ENCODE measurements around the gene PLCG2.
"Not testable (repeated sequence)": the region's sequence is repeated elsewhere in the genome, so short reads cannot be mapped to it uniquely, and the experiment has no call there.

Gene PLCG2

GRCh38 chr16:81850197-81850944 lies 71.3 kb downstream of the PLCG2 start:
- DNase-seq: no peak

DNA sequence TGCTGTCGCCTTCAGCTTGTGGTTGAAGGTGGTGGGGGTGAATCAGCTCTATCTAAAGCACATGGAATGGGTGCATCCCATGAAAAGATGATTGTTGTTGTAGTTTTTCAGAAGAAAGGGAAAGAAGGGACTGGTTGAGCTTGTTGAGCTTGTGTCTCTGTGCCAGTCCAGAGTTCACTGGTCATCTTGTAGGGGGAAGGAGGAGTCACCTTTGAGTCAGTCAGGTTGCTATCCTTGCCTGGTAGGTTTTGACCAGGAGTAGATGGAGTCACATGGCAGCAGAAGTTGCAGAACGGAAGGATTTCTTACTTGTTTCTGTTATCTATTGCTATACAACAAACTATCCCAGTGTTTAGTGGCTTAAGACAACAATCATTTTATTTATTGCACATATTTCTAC lies 73.3 kb downstream of the PLCG2 start:
- DNase-seq: no peak

DNA sequence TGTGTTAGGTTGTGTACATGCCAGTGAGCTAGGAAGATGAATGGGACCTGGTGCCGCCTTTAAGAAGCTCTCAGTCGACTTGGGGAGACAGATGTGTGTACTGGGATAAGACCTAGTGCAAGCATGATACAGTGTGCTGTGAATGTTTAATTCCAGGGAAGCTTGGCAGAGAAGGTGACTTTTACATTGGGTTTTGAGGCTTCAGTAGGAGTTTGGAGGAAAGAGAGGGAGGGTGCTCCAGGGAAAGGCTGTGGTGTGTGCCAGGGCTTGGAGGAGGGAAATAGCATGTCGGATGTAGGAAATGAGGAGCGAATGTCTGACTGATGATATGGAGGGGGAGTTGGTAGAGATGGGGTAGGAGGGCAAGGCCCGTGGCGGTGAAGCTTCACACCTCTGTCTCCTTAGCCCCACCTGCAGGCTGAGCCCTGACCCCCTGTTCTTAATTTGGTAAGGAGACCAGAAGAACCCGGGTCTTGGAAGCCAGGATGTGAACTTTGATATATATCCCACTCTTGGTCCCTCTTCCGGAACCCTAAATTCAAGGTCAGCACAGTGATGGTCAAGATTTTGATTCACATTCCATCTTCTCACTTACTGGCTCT lies 76.6 kb downstream of the PLCG2 start:
- DNase-seq: no peak

GRCh38 chr16:81860287-81861266 lies 81.5 kb downstream of the PLCG2 start:
- no peak for DNase-seq

DNA sequence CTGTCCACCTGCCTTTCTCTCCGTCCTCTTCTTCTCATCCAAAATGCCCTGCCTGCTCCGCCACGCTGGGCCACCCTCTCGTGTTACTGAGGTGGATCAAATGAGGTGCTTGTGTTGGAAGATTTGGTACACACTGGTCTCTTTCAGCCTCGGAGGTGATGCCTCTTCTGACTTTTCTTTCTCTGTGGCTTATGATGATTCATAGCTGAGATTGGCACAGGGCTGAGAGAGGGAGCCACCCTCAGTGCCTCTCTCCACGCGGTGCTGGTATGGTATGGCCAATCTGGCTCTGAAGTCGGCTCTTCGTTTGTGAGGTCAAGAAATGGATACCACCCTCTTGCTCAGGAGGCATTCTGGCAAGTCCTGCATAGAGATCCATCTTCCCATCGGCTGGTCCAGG lies 82.4 kb downstream of the PLCG2 start:
- no peak for DNase-seq

- no peak for DNase-seq
Measured at GRCh38 chr16:81861915-81862314, 82.8 kb downstream of the PLCG2 start.

GRCh38 chr16:81863630-81864352 lies 84.7 kb downstream of the PLCG2 start:
- no peak for DNase-seq

- DNase-seq: no peak
Measured at GRCh38 chr16:81864646-81865382, 85.7 kb downstream of the PLCG2 start.

- DNase-seq: no peak
Measured at GRCh38 chr16:81866820-81867440, 87.8 kb downstream of the PLCG2 start.

- DNase-seq: no peak
Measured at GRCh38 chr16:81868057-81868748, 89.1 kb downstream of the PLCG2 start.

DNA sequence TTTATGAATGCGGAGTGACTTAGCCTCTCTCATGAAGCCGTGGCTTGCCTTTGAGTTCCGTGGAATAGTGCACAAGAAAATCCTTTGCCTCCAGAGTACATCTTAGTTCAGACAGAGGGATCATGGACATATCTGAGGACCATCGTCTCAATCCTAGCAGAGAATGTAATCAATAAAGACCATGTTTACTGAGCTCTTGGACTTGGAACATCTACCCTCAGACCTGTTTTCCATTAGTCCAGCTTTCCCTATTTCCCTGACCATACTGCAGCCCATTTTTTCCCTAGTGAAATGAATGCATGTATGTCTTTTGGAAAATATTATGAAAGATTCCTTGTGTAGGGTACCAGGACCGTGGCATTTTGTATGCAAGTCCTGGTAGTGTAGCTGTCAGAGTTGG lies 90.2 kb downstream of the PLCG2 start:
- no peak for DNase-seq

DNA sequence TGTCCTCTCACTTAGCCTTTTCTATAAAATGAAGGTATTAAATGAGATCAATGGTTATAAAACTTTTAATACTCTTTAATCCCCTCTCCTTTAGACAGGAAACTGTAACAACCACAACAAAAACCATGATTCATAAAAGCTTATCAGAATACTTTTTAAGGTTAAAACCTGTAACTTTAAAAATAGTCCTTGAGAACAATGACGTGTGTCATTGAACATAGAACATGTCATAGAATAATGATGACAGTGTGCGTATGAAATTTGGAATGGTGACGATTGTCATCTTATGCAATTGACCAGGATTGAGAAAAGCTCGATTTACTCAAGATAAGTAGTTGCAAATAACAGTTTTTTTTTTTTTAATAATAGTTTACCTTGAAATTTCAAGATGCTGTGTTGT lies 94.1 kb downstream of the PLCG2 start:
- DNase-seq: no peak

DNA sequence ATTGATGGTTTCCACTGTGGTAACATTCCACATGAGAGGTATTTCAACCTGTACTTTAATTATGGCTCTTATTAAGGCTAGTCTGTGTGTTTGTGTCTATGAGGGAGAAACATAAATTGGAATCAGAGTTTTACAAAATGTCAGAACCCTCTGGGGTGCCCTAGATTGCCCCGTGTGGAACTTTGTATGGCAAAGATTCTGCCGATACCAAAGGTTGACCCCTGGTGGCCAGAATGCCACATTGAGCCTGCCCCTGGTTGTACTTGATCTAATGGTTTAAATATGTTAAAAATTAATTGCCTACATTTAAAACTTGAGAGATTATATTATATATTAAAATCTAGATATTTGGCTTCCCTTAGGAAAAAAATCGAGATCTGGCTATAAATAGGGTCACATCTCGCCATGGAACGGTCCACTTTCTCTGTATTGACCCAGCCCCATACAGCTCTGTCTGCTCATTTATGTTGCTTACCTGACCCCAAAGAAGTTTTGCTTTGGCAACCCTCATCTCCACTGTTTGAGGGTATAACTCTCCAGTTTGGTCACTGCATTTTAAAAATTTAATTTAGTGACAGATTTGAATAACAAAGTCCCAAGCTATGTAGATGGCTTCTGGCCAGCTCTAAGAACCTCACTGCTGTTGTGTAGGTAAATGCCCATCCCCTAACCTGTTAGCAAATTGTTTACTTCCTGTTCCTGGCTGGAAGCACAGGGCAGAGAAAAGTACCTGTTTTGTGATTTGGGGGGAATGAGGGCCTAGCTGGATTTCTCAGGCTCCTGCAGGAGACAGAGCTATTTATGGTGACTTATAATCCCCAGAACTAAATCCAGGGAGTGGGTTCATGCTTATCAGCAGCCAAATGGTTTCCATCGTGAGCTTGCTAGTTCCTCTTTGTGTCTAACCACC lies 95.0 kb downstream of the PLCG2 start:
- peak; percentile 72 for DNase-seq

DNA sequence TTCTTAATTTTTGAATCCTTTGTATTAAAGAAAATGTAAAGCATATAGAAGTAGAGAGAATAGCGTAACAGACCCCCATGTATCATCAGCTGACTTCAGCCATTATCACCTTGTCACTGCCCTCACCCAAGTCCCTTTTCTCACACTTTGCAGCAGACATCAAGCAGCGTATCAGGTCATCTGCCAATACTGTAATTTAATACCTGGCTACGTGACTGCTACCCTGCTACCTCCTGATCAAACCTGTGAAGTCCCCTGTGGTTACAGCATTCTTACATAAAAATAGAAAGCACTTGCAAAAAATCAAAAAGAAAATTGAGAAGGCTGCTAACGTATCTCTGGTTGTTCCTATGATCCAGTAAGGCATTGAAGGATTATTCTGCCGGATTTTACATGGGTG lies 96.4 kb downstream of the PLCG2 start:
- no peak for DNase-seq

- DNase-seq: no peak
Measured at GRCh38 chr16:81876273-81876900, 97.3 kb downstream of the PLCG2 start.

- not testable (repeated sequence) for DNase-seq
Measured at GRCh38 chr16:81877490-81877889, 98.4 kb downstream of the PLCG2 start.

- DNase-seq: no peak
Measured at GRCh38 chr16:81878529-81878928, 99.4 kb downstream of the PLCG2 start.

GRCh38 chr16:81879625-81880024 lies 100.5 kb downstream of the PLCG2 start:
- DNase-seq: no peak

DNA sequence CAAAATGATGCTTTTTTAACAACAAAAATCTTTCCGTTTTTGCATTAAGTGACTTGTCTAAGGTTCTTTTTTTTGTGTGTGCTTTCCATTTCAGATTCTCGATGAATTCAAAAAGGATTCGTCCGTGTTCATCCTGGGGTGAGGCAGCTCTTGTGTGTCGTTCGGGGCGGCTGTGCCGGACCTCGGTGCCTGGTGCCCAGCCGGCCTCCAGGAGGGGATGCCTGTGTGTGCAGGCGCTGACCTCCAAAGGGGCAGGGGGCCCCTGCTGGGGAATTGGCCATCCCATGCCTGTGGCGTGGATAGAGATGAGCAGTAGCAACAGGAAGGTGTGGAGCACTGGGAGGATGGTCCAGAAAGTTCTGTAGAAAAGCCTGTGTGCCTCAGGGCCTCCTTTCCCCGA lies 101.7 kb downstream of the PLCG2 start:
- DNase-seq: no peak

Measured in activated CD4-positive, alpha-beta T cell treated with anti-CD3 and anti-CD28 coated beads, Interleukin-2, Interleukin-6, amounts not matched to agents 100 ng/mL and 50 ng/mL, durations not matched to agents 16 hours and 8 hours (primary cell).